Measurements from ENCODE around the gene FER1L5.
"Not testable (repeated sequence)": the region's sequence is repeated elsewhere in the genome, so short reads cannot be mapped to it uniquely, and the experiment has no call there.

DNA sequence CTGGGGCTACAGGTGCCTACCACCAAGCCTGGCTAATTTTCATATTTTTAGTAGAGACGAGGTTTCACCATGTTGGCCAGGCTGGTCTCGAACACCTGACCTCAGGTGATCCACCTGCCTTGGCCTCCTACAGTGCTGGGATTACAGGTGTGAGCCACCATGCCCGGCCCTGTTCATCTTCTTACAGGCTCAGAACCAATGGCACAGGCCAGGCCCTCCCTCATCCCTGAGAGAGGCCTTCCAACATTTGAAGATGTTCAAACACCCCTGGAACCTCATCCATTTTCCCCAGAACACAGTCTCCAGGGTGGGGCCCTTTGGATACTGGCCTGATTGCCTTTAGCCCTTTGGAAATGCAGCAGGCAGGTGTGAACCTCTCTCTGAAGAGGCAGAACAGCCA is 23.2 kb downstream of the FER1L5 start:
- TF ChIP-seq, protein P1, sequence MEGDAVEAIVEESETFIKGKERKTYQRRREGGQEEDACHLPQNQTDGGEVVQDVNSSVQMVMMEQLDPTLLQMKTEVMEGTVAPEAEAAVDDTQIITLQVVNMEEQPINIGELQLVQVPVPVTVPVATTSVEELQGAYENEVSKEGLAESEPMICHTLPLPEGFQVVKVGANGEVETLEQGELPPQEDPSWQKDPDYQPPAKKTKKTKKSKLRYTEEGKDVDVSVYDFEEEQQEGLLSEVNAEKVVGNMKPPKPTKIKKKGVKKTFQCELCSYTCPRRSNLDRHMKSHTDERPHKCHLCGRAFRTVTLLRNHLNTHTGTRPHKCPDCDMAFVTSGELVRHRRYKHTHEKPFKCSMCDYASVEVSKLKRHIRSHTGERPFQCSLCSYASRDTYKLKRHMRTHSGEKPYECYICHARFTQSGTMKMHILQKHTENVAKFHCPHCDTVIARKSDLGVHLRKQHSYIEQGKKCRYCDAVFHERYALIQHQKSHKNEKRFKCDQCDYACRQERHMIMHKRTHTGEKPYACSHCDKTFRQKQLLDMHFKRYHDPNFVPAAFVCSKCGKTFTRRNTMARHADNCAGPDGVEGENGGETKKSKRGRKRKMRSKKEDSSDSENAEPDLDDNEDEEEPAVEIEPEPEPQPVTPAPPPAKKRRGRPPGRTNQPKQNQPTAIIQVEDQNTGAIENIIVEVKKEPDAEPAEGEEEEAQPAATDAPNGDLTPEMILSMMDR (IDR thresholded peaks at IDR 0.05) = not testable (repeated sequence)
- not testable (repeated sequence) for TF ChIP-seq EZH2 (IDR thresholded peaks at IDR 0.05; ENCODE audit: borderline replicate concordance, insufficient read depth, low read depth, low read length, poor library complexity, severe bottlenecking)
